Activated B cell treated with CpG ODN at 0.5 μM for 24 hours (primary cell): ENCODE data around the gene ZNF879. TPM values are rescaled to one million over a fixed set of nuclear protein-coding genes. Genes with fewer than 3 reads are reported as not detected.

Experiments used
- ATAC-seq: fragments of 200-7000 bp; cut with Tn5 transposase; one replicate; pipeline ENCODE4 v1.10.0; 2021; ENCODE audit warnings: low read depth, mild to moderate bottlenecking, moderate library complexity
- CTCF ChIA-PET: fragments of 350-600 bp; sonication (Branson Sonifier 250); formaldehyde crosslinking; loops from one replicate; lab custom pipeline; 2021; ENCODE audit warnings: antibody characterized with exemption; lab: Charles Lee
- POLR2A ChIA-PET: fragments of 350-600 bp; sonication (Branson Sonifier 250); formaldehyde crosslinking; loops from one replicate; lab custom pipeline; 2021; ENCODE audit warnings: antibody characterized with exemption; lab: Charles Lee
- DNase-seq: peaks from one replicate; pipeline ENCODE4 v3.0.0; 2022
- H3K27ac Mint-ChIP-seq: one replicate; pipeline ENCODE4 v1.8.0; 2020; ENCODE audit warnings: mixed read lengths
- H3K27me3 Mint-ChIP-seq: one replicate; pipeline ENCODE4 v1.8.0; 2021; ENCODE audit warnings: mixed read lengths
- H3K36me3 Mint-ChIP-seq: one replicate; pipeline ENCODE4 v1.8.0; 2021; ENCODE audit warnings: low read depth, mixed read lengths
- H3K4me1 Mint-ChIP-seq: one replicate; pipeline ENCODE4 v1.8.0; 2021; ENCODE audit warnings: mixed read lengths
- H3K4me3 Mint-ChIP-seq: one replicate; pipeline ENCODE4 v1.8.0; 2020; ENCODE audit warnings: mild to moderate bottlenecking, mixed read lengths
- H3K9me3 Mint-ChIP-seq: one replicate; pipeline ENCODE4 v1.8.0; 2020; ENCODE audit warnings: mixed read lengths
- CTCF ChIP-seq: fragments of 200-600 bp; IDR thresholded peaks from one replicate; pipeline ENCODE4 v1.8.0; 2022; ENCODE audit warnings: antibody characterized with exemption, mild to moderate bottlenecking
- intact Hi-C: fragments of 100-400 bp; cut with micrococcal nuclease; formaldehyde crosslinking; loops from one replicate; pipeline ENCODE4 v1.15.1; 2024
- total RNA-seq: library from RNA; stranded (reverse); gene quantifications from 2 replicates; pipeline ENCODE4 v1.2.3, GENCODE V29; 2022

Gene ZNF879
- total RNA-seq, 1 donor from 2014 or later, result 9.4 TPM

- no peaks in the 10 kb centered on the region for H3K4me1 Mint-ChIP-seq
- no peak overlapping the region for H3K27ac Mint-ChIP-seq
- CTCF ChIA-PET, result no interaction called here
- POLR2A ChIA-PET, result no interaction called here
- no peak for TF ChIP-seq CTCF
- DNase-seq (no peak), ATAC-seq (no peak)
- H3K4me3 Mint-ChIP-seq, result no peak overlapping the region
- peaks cover 3% of the 10 kb centered on the region for H3K27me3 Mint-ChIP-seq
- peaks cover 32% of the 10 kb centered on the region for H3K9me3 Mint-ChIP-seq
- no peaks in the 10 kb centered on the region for H3K36me3 Mint-ChIP-seq
- intact Hi-C loops, result no loop called here
Measured at GRCh38 chr5:179006564-179006963, 17.0 kb upstream of the ZNF879 start.

- peaks cover 3% of the 10 kb centered on the region for H3K27me3 Mint-ChIP-seq
- H3K27ac Mint-ChIP-seq, result no peak overlapping the region
- H3K36me3 Mint-ChIP-seq, result no peaks in the 10 kb centered on the region
- DNase-seq (no peak), ATAC-seq (no peak)
- ChIA-PET CTCF (no interaction called here), POLR2A (no interaction called here)
- intact Hi-C loops, result no loop called here
- H3K9me3 Mint-ChIP-seq, result peaks cover 36% of the 10 kb centered on the region
- no peak overlapping the region for H3K4me3 Mint-ChIP-seq
- H3K4me1 Mint-ChIP-seq, result no peaks in the 10 kb centered on the region
- TF ChIP-seq CTCF, result no peak
Measured at GRCh38 chr5:179008667-179009066, 14.9 kb upstream of the ZNF879 start.

GRCh38 chr5:179033004-179033580 is 9.5 kb downstream of the ZNF879 start:
- CTCF ChIA-PET, result no interaction called here
- POLR2A ChIA-PET, result interaction anchor here (1.0 kb wide), 1 partner anchor 9 kb away, joined by 3 read pairs; the partner anchor contains the start of gene ZNF879
- TF ChIP-seq CTCF, result no peak

GRCh38 chr5:179044765-179045164 is 21.2 kb downstream of the ZNF879 start:
- H3K36me3 Mint-ChIP-seq, result peaks cover 2% of the 10 kb centered on the region
- POLR2A ChIA-PET, result no interaction called here
- H3K27ac Mint-ChIP-seq, result no peak overlapping the region
- ATAC-seq (no peak), DNase-seq (no peak)
- H3K9me3 Mint-ChIP-seq, result peaks cover 35% of the 10 kb centered on the region
- intact Hi-C loops, result no loop called here
- no peak for TF ChIP-seq CTCF
- CTCF ChIA-PET, result no interaction called here
- no peaks in the 10 kb centered on the region for H3K4me1 Mint-ChIP-seq
- H3K27me3 Mint-ChIP-seq, result no peaks in the 10 kb centered on the region
- H3K4me3 Mint-ChIP-seq, result no peak overlapping the region

More at GRCh38 chr5:179033004-179033580, 9.5 kb downstream of the ZNF879 start:
- Mint-ChIP-seq H3K27me3 (no peaks in the 10 kb centered on the region), H3K4me3 (no peak overlapping the region), H3K9me3 (peaks cover 60% of the 10 kb centered on the region), H3K27ac (no peak overlapping the region), H3K4me1 (no peaks in the 10 kb centered on the region), H3K36me3 (peaks cover 74% of the 10 kb centered on the region)
- DNase-seq (no peak), ATAC-seq (no peak)
- intact Hi-C loops, result no loop called here

GRCh38 chr5:179051784-179052183 is 28.2 kb downstream of the ZNF879 start:
- ChIA-PET CTCF (no interaction called here), POLR2A (no interaction called here)
- intact Hi-C loops, result no loop called here
- no peak overlapping the region for H3K27ac Mint-ChIP-seq
- no peak for TF ChIP-seq CTCF
- no peak overlapping the region for H3K4me3 Mint-ChIP-seq
- DNase-seq (no peak), ATAC-seq (no peak)
- peaks cover 32% of the 10 kb centered on the region for H3K9me3 Mint-ChIP-seq
- peaks cover 5% of the 10 kb centered on the region for H3K27me3 Mint-ChIP-seq
- H3K36me3 Mint-ChIP-seq, result peaks cover 2% of the 10 kb centered on the region
- no peaks in the 10 kb centered on the region for H3K4me1 Mint-ChIP-seq
